GM19238 (cell line): Measurements from ENCODE around the gene PRSS58.

Experiments used
- DNase-seq: peaks from one replicate; pipeline ENCODE4 v3.0.0; 2011; ENCODE audit warnings: low spot score; ENCODE audit not compliant: insufficient read length

Gene PRSS58

GRCh38 chr7:142228537-142229104 lies 29.2 kb downstream of the PRSS58 start:
- DNase-seq, result no peak
